HL-60 (cell line): ENCODE measurements around the gene RNF144A.

ENCODE experiments used
- CTCF ChIP-seq: IDR thresholded peaks from one replicate; pipeline ENCODE4 v1.5.1; 2011; ENCODE audit warnings: low read length, control low read depth, inconsistent platforms; ENCODE audit not compliant: insufficient read depth
- REST ChIP-seq: IDR thresholded peaks from 2 replicates; pipeline ENCODE4 v1.6.1; 2012; ENCODE audit warnings: low read depth; ENCODE audit not compliant: insufficient replicate concordance

- TF ChIP-seq CTCF (no peak), REST (no peak)
Measured at GRCh38 chr2:6908291-6908690, 8.9 kb upstream of the RNF144A start.
